Tibial nerve (tissue), 3 donors: ENCODE results near the gene FOXA2.

Experiments
- POLR2A ChIP-seq, 2 donors: fragments of 450-650 bp; IDR thresholded peaks; one replicate each; pipeline ENCODE4 v1.6.1; 2017; ENCODE audit warnings: antibody characterized with exemption in 2 of 2, mild to moderate bottlenecking in 2 of 2, moderate library complexity in 2 of 2
- TF ChIP-seq, protein P1 (sequence below), 5 experiments: fragments of 200-600 bp in 3 of 5; fragments of 450-650 bp in 2 of 5; sonication (generic) in 3 of 5; IDR thresholded peaks; one replicate each; pipeline ENCODE4 v1.5.1; 2016 to 2019; ENCODE audit warnings: antibody characterized with exemption in 5 of 5, mild to moderate bottlenecking in 3 of 5, moderate library complexity in 2 of 5

DNA sequence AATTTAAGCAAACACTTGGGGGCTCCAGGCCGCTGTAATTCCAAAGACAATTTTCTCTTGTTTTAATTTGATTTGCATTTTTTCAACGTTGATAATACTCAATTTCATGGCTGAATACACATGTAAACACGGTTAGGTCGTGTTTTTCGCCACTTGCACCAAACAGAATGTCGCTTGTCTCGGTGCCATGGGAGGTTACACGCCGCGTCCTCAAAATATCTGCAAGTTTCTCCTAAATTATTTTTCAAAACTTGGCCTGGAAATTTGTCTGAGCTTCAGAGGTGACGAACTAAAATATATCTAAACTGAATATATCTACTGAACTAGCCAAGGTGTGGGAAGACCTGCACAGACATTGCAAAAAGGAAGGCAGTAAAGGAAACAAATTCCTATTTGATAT is 15.0 kb downstream of the FOXA2 start:
- TF ChIP-seq POLR2A (IDR thresholded peaks at IDR 0.05): no peak
- TF ChIP-seq, protein P1, sequence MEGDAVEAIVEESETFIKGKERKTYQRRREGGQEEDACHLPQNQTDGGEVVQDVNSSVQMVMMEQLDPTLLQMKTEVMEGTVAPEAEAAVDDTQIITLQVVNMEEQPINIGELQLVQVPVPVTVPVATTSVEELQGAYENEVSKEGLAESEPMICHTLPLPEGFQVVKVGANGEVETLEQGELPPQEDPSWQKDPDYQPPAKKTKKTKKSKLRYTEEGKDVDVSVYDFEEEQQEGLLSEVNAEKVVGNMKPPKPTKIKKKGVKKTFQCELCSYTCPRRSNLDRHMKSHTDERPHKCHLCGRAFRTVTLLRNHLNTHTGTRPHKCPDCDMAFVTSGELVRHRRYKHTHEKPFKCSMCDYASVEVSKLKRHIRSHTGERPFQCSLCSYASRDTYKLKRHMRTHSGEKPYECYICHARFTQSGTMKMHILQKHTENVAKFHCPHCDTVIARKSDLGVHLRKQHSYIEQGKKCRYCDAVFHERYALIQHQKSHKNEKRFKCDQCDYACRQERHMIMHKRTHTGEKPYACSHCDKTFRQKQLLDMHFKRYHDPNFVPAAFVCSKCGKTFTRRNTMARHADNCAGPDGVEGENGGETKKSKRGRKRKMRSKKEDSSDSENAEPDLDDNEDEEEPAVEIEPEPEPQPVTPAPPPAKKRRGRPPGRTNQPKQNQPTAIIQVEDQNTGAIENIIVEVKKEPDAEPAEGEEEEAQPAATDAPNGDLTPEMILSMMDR (IDR thresholded peaks at IDR 0.05): no peak
